HG03095 (cell line): ENCODE data around the gene APOA1.
A peak's percentile ranks its signal among the peaks of the same experiment; 100 is the strongest.

ENCODE experiments used
- ATAC-seq: cut with Tn5 transposase; IDR thresholded peaks from one replicate; pipeline ENCODE4 v1.9.1; 2021; ENCODE audit warnings: moderate library complexity; ENCODE audit not compliant: unreplicated experiment

Gene APOA1

DNA sequence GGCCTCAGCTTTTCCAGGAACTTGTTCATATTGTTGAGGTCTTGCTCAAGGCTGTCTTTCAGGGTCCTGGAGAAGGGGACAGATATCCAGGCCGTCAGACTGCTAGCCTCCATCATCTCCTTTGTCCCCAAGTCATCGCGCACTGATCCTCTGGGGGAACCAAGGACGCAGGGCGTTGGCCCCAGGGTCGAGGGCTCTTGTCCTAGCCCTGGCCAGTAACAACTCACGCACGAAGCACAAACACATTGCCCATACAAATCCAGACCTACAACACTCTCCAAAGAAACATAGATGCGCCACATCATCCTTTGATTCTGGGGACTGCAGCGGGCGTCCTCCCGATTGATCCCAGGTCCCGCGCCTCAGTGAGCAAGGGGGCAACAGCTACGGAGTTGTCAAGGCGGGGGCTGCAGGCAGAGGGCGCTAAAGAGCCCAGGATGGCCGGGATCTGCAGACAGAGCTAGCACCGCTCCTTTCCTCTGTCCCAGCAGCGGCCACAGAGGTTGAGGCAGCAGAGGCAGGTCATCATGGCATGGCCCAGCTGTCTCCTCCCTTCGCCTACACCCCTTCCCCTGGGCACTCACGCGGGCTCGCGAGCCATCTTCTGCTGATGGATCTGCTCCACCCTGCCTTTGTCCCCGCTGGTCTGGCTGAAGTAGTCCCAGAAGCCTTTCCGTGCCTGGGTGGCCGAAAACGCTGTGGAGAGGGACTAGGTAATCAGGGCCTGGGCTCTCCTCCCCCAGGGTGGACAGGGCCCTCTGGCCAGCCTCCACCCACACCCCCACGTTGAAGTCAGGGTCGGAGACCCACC, 46.2 kb downstream of the APOA1 start:
- no peak for ATAC-seq

DNA sequence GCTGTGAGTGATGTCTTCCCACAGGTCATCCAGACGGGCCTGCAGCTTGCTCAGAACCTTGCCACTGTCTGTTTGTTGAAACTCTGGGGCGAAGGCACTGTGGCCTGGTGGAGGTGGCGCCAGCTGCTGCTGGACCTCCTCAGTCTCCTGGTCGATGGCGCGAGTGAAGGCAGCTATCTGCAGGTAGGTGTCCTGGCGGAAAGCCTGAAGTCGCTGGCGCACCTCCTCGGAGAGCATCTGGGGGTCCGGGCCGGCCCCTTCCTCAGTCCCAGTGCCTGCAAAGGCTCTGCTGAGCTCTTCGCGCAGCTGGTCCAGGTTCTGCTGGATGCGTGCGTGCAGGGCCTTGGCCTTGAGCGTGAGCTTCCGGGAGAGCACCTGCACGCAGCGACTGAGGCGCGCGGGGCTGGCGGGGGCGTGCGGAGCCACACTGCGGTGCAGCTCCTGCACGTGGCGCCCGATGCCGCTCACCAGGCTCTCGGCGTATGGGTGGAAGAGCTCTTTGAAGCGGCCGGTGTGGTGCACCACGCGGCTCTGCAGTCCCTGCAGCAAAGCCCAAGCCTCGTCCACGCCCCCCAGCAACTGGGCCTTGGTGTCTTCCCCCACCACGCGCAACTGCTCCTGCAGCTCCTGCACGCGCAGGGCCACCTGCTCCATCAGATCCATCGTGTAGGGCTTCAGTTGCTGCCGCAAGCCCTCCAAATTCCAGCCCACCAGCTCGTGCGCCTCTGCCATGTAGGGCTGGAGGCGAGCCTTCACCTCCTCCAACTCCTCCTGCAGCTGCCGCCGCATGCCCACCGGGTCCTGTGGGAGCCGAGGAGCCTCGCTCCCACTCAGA, 47.0 kb downstream of the APOA1 start:
- ATAC-seq, result no peak

DNA sequence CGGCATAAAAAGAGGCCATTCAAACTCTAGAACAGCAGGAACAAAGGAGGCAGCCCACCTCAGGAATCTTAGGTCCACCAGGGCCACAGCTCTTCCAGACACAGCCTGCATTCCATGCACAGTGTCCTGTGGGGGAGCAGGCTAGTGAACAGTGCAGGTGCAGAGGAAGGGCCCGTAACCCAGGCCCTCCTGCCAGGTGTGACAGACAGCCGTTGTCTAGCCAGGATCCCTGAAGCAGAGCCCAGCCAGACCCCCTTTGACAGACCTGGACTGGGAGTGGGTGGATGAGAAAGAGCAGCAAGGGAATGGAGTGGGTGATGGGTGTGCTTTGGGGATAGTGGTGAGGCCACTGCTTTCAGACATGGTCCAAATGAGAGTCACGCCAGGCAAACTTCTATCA, 48.4 kb downstream of the APOA1 start:
- no peak for ATAC-seq

DNA sequence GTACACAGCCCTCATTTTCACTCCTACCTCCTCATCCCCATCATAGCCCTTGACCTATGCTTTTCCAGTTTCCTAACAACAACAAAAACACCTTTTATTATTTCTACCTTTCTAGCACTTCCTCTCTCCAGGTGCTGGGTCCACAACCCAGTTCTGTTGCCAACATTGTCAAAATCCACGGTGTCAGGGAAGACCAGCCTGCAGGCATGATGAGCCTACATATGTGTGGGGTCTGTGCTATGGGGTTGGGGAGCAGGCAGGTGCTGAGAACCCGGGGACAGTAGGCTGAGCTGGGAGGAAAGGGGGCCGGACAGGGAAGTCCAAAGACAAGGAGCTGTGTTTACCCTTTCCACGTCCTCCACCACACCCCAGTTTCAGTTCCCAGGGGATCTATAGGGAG, 48.9 kb downstream of the APOA1 start:
- no peak for ATAC-seq

DNA sequence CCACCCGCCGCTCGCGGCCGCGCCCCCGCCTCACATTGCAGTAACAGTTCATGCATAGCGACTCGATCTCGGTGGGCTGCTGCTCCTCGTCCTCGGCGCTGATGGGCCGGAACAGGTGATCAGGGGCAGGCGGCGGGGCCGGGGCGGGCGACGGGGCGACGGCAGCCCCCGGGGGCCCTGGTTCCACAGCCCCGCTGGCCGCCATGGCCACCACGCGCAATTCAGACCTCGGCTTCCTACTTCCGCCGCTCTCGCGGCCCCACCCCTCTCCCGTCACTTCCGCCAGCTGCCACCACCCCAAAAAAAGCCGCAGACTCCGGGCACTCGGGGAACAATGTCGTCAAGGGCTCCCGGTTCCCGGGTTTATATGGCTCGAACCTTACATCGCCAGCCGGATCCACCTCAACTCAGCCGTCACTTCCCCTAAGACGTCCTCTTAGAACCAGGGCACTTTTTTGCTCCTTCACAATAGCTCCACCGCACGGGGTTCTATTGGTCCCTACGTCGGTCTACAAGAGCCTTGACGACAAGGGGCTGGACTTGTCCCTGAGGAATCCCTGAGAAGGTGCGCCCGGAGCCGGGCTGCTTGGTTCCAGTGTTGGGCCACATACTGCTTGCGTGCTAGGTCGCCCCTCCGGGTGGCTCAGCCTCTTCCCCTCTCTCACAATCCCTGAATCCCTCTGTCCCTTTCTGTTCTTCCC, 49.5 kb downstream of the APOA1 start, which contains the start of gene ZPR1:
Gene ZPR1, minus strand, starts transcription at position 238 of the 701 bp plus-strand sequence. Its CDS starts 33 bp downstream, at position 205.
- ATAC-seq, result peak; percentile 85

DNA sequence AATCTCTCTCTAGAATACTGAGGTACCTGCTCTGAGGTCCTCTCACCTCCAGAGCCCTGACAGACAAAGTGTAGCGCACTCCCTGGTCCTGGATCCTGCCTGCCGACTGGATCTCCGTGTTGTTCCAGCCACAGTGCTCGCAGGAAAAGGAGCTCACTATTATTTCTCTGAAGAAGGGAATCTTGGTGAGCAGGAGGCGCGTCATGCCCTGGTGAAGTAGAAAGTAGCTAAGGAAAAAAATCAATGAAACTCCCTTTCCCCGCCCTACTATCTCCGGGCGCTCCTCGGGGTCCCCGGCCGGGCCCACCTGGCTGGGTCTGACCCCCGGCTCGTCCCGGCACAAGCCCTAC, 50.0 kb downstream of the APOA1 start:
- ATAC-seq, result no peak

DNA sequence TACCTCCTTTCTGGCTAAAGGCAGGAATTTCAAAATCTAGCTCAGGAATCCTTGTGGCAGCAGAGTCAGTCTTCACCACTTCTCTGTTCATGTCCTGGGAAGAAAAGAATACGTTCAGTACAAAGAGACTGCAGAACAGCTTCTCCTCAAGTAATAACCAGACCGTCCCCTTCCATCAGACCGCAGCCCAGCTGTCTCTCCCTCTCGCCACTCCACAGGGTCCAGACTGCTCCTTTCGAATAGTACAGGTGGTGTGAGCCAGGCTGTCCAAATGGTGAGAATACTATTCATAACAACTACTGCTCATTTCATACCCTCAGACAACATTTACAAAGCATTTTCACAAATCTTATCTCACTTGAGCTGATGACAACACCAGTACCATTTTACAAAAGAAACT, 50.5 kb downstream of the APOA1 start:
- no peak for ATAC-seq

DNA sequence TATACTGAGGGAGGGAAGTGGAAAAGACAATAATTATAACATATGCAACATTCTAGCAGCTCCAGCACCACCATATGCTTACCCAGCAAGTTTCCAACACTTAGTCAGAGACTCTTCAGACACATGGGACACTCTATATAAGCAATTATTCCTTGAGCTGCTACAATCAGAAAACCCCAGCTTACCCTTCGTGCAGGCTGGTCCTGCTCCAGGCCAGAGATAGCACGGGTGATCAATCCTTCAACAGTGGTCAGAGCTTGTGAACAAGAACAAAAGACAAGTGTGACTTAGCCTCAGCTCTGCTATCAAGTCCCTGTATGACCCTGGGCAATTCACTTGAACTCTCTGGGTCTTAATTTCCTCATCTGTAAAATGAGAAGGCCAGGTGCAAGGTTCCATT, 51.1 kb downstream of the APOA1 start:
- ATAC-seq, result no peak
